Nephron progenitor cell (in vitro differentiated cells): ENCODE data around the gene NUMB.

Experiments
- DNase-seq: peaks from one replicate; pipeline ENCODE4 v3.0.0; 2021
- H3K27ac Mint-ChIP-seq: 2 replicates; pipeline ENCODE4 v1.8.0; 2021; ENCODE audit warnings: mild to moderate bottlenecking, moderate library complexity, mixed read lengths
- H3K27me3 Mint-ChIP-seq: 2 replicates; pipeline ENCODE4 v1.8.0; 2021; ENCODE audit warnings: mild to moderate bottlenecking, low read depth, mixed read lengths; ENCODE audit not compliant: poor library complexity
- H3K36me3 Mint-ChIP-seq: 2 replicates; pipeline ENCODE4 v1.8.0; 2021; ENCODE audit warnings: low read depth, mixed read lengths
- H3K4me1 Mint-ChIP-seq: 2 replicates; pipeline ENCODE4 v1.8.0; 2021; ENCODE audit warnings: mixed read lengths
- H3K4me3 Mint-ChIP-seq: 2 replicates; pipeline ENCODE4 v1.8.0; 2021; ENCODE audit warnings: mild to moderate bottlenecking, moderate library complexity, mixed read lengths
- H3K9me3 Mint-ChIP-seq: 2 replicates; pipeline ENCODE4 v1.8.0; 2021; ENCODE audit warnings: mild to moderate bottlenecking, moderate library complexity, mixed read lengths
- CTCF ChIP-seq: fragments of 200-600 bp; sonication (generic); IDR thresholded peaks from 2 replicates; pipeline ENCODE4 v1.5.0; 2021; ENCODE audit warnings: antibody characterized with exemption

NUMB gene

DNA sequence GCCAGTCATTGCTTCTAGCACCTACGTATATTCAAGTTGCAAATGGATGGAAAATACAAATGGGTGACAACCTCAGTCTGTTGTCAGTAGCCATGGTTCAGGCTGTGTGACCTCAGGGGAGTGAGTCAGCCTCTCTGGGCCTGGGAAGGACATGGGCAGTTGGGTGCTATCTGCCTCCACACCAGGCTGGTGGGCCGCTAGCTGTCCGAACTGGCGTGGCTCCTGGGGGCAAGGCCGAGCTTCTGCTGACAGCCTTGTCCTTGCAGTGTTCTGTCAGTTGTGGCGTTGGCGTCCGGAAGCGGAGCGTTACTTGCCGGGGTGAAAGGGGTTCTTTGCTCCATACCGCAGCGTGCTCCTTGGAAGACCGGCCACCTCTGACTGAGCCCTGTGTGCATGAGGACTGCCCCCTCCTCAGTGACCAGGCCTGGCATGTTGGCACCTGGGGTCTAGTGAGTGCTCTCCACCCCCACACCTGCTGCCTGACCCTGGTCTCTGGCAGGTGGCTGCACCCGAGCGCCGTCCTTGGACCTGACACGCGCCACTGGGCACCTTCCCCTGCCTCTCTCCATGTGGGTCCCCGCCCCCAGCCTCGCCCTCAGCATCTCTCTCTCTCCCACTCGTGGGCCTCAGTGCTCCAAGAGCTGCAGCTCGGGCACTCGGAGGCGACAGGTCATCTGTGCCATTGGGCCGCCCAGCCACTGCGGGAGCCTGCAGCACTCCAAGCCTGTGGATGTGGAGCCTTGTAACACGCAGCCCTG lies 203.9 kb downstream of the NUMB start:
- Mint-ChIP-seq H3K27ac (no peak overlapping the region), H3K4me1 (peaks cover 36% of the 10 kb centered on the region), H3K9me3 (no peaks in the 10 kb centered on the region), H3K4me3 (no peak overlapping the region), H3K27me3 (peaks cover 6% of the 10 kb centered on the region), H3K36me3 (no peaks in the 10 kb centered on the region)
- no peak for DNase-seq
- TF ChIP-seq CTCF = no peak

- no peak overlapping the region for H3K27ac Mint-ChIP-seq
- no peaks in the 10 kb centered on the region for H3K36me3 Mint-ChIP-seq
These were observed 204.6 kb downstream of the NUMB start for GRCh38 chr14:73253721-73254120.

DNA sequence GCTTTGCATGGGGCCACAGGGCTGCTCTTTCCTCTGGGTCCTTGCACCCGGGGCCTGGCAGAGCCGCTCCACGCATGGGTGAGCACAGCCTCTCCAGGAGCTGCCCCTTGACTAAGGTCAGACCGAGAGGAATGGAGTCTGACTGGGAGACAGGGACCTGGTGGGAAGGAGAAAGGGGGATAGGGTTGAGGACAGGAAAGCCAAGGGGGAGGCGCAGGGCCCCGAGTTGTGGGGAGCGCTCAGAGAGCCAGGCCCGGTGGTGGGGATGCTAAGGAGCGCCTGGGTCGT lies 205.1 kb downstream of the NUMB start:
- DNase-seq = no peak
- Mint-ChIP-seq H3K4me3 (no peak overlapping the region), H3K27me3 (peaks cover 6% of the 10 kb centered on the region), H3K27ac (no peak overlapping the region), H3K9me3 (no peaks in the 10 kb centered on the region), H3K36me3 (no peaks in the 10 kb centered on the region), H3K4me1 (peaks cover 47% of the 10 kb centered on the region)
- TF ChIP-seq CTCF = no peak

More at GRCh38 chr14:73253721-73254120, 204.6 kb downstream of the NUMB start:
- peaks cover 43% of the 10 kb centered on the region for H3K4me1 Mint-ChIP-seq
- DNase-seq = no peak
- TF ChIP-seq CTCF = no peak
- H3K9me3 Mint-ChIP-seq = no peaks in the 10 kb centered on the region
- peaks cover 6% of the 10 kb centered on the region for H3K27me3 Mint-ChIP-seq
- H3K4me3 Mint-ChIP-seq = no peak overlapping the region

GRCh38 chr14:73252491-73253322 lies 205.6 kb downstream of the NUMB start:
- Mint-ChIP-seq H3K27ac (no peak overlapping the region), H3K4me1 (peaks cover 53% of the 10 kb centered on the region), H3K4me3 (no peak overlapping the region), H3K36me3 (no peaks in the 10 kb centered on the region), H3K9me3 (no peaks in the 10 kb centered on the region), H3K27me3 (peaks cover 6% of the 10 kb centered on the region)
- no peak for TF ChIP-seq CTCF
- no peak for DNase-seq

- TF ChIP-seq CTCF = no peak
- Mint-ChIP-seq H3K36me3 (no peaks in the 10 kb centered on the region), H3K27me3 (peaks cover 9% of the 10 kb centered on the region), H3K4me3 (no peak overlapping the region), H3K4me1 (peaks cover 62% of the 10 kb centered on the region), H3K27ac (no peak overlapping the region), H3K9me3 (no peaks in the 10 kb centered on the region)
- DNase-seq = no peak
These were observed 206.7 kb downstream of the NUMB start for GRCh38 chr14:73251516-73252215.
